GM19468 (cell line): ENCODE data around the gene P4HB.

ENCODE experiments used
- ATAC-seq: cut with Tn5 transposase; IDR thresholded peaks from one replicate; pipeline ENCODE4 v1.9.1; 2021; ENCODE audit warnings: mild to moderate bottlenecking, moderate library complexity, moderate number of reproducible peaks; ENCODE audit not compliant: unreplicated experiment; ENCODE audit errors: extremely low read depth

Gene P4HB

GRCh38 chr17:81802856-81803643, 57.3 kb downstream of the P4HB start:
- ATAC-seq: no peak

DNA sequence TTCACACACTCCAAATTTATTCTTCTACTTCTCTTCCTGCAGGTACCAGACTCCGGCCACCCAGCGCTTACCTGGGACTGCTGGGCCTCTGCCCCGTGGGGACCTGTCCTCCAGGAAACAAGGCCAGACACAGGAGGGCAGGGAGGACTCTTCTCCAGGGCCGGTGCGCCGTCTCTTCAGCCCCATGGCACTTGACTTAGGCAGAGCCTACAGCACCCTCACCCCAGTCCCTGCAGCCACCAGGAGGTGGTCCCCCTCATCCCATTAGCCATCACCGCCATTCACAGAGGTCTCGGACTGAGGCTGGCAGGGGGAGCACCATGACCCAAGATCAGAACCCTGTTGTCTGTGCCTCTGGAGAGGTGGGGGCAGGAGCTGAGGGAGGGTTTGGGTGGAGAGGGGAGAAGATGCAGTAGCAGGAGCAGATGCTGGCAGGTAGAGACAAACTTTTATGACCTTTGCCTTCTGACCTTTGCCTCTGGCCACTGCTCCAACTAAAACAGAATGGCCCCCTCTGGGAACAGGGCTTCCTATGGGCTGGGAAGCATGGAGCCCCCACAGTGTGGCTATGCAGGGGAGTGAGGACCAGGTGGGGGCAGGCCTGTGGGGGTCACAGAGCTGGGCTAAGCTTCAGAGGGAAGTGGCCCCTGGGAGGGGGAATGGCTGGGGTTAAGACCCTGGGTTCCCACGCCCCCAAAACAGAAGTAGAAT, 58.1 kb downstream of the P4HB start:
- no peak for ATAC-seq

- ATAC-seq: no peak
These were observed 59.0 kb downstream of the P4HB start for GRCh38 chr17:81801327-81801726.

- ATAC-seq: no peak
These were observed 65.8 kb downstream of the P4HB start for GRCh38 chr17:81794509-81794908.

GRCh38 chr17:81794074-81794476, 66.3 kb downstream of the P4HB start:
- no peak for ATAC-seq
